ENCODE results near the gene XRRA1. TPM values are rescaled to one million over a fixed set of nuclear protein-coding genes. Genes with fewer than 3 reads are reported as not detected.
A peak's percentile ranks its signal among the peaks of the same experiment; 100 is the strongest.

XRRA1 gene
- total RNA-seq, 1 donor from 2014 or later = 16.1 TPM

GRCh38 chr11:74877132-74877531 lies 71.8 kb downstream of the XRRA1 start:
- DNase-seq (ENCODE audit: extremely low spot score, unreplicated experiment) = no peak
- Mint-ChIP-seq H3K4me1 (ENCODE audit: unreplicated experiment) (no peaks in the 10 kb centered on the region), H3K27ac (ENCODE audit: unreplicated experiment) (no peak overlapping the region), H3K9me3 (ENCODE audit: unreplicated experiment) (peaks cover 26% of the 10 kb centered on the region), H3K27me3 (ENCODE audit: unreplicated experiment) (no peaks in the 10 kb centered on the region), H3K36me3 (ENCODE audit: unreplicated experiment) (peaks cover 38% of the 10 kb centered on the region), H3K4me3 (ENCODE audit: unreplicated experiment) (no peak overlapping the region)
- TF ChIP-seq, protein P1, sequence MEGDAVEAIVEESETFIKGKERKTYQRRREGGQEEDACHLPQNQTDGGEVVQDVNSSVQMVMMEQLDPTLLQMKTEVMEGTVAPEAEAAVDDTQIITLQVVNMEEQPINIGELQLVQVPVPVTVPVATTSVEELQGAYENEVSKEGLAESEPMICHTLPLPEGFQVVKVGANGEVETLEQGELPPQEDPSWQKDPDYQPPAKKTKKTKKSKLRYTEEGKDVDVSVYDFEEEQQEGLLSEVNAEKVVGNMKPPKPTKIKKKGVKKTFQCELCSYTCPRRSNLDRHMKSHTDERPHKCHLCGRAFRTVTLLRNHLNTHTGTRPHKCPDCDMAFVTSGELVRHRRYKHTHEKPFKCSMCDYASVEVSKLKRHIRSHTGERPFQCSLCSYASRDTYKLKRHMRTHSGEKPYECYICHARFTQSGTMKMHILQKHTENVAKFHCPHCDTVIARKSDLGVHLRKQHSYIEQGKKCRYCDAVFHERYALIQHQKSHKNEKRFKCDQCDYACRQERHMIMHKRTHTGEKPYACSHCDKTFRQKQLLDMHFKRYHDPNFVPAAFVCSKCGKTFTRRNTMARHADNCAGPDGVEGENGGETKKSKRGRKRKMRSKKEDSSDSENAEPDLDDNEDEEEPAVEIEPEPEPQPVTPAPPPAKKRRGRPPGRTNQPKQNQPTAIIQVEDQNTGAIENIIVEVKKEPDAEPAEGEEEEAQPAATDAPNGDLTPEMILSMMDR (IDR thresholded peaks at IDR 0.05) = peak; percentile 53

DNA sequence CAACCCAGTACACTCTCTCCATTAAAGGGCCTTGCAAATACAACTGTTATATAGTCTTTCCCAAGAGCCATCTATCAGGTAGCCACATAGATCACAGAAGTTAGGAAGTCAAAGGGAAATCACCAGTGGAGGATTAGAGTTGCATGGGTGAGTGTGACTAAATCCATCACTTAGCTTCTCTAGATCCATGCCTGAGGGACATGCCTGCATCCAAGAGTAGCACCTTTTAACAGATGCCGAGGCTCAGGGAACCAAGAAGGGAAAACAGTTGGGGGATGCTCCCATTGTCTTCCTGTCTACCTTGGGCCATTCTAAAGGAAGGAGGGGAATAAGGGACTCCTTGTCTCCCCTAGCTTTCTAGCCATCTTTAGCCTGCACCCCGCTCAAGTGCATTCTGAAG lies 77.9 kb downstream of the XRRA1 start:
- H3K4me3 Mint-ChIP-seq (ENCODE audit: unreplicated experiment) = no peak overlapping the region
- no peaks in the 10 kb centered on the region for H3K27me3 Mint-ChIP-seq (ENCODE audit: unreplicated experiment)
- no peaks in the 10 kb centered on the region for H3K4me1 Mint-ChIP-seq (ENCODE audit: unreplicated experiment)
- DNase-seq (ENCODE audit: extremely low spot score, unreplicated experiment) = no peak
- H3K9me3 Mint-ChIP-seq (ENCODE audit: unreplicated experiment) = peaks cover 65% of the 10 kb centered on the region
- H3K27ac Mint-ChIP-seq (ENCODE audit: unreplicated experiment) = no peak overlapping the region
- TF ChIP-seq, protein P1 (IDR thresholded peaks at IDR 0.05) = no peak
- H3K36me3 Mint-ChIP-seq (ENCODE audit: unreplicated experiment) = peaks cover 78% of the 10 kb centered on the region

DNA sequence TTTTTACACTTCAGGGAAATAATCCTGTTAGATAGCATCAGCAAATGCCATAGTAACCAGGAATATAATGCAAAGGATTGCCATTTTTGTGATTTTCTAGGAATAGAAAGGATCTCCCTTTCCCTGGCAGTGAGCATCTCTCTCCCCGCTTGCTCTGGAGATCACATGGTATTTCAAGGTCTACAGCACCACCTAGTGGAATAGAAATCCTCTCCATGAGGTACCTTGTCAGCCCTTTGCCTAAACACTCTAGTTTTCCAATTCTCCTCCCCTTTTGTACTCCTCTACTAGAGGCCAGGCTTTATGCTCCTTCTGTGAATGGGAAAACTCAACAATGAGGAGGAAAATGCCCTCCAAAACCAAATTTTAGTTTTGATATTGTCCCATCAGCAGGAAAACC lies 78.4 kb downstream of the XRRA1 start:
- TF ChIP-seq, protein P1 (IDR thresholded peaks at IDR 0.05) = no peak
- Mint-ChIP-seq H3K9me3 (ENCODE audit: unreplicated experiment) (peaks cover 64% of the 10 kb centered on the region), H3K27me3 (ENCODE audit: unreplicated experiment) (no peaks in the 10 kb centered on the region), H3K36me3 (ENCODE audit: unreplicated experiment) (peaks cover 79% of the 10 kb centered on the region), H3K4me1 (ENCODE audit: unreplicated experiment) (no peaks in the 10 kb centered on the region), H3K27ac (ENCODE audit: unreplicated experiment) (no peak overlapping the region), H3K4me3 (ENCODE audit: unreplicated experiment) (no peak overlapping the region)
- DNase-seq (ENCODE audit: extremely low spot score, unreplicated experiment) = no peak

- no peak overlapping the region for H3K4me3 Mint-ChIP-seq (ENCODE audit: unreplicated experiment)
- H3K27ac Mint-ChIP-seq (ENCODE audit: unreplicated experiment) = no peak overlapping the region
- DNase-seq (ENCODE audit: extremely low spot score, unreplicated experiment) = no peak
- H3K4me1 Mint-ChIP-seq (ENCODE audit: unreplicated experiment) = no peaks in the 10 kb centered on the region
- TF ChIP-seq, protein P1 (IDR thresholded peaks at IDR 0.05) = no peak
- peaks cover 86% of the 10 kb centered on the region for H3K36me3 Mint-ChIP-seq (ENCODE audit: unreplicated experiment)
- no peaks in the 10 kb centered on the region for H3K27me3 Mint-ChIP-seq (ENCODE audit: unreplicated experiment)
- peaks cover 50% of the 10 kb centered on the region for H3K9me3 Mint-ChIP-seq (ENCODE audit: unreplicated experiment)
Measured at GRCh38 chr11:74866557-74866956, 82.3 kb downstream of the XRRA1 start.

GRCh38 chr11:74863410-74863809 lies 85.5 kb downstream of the XRRA1 start:
- TF ChIP-seq, protein P1 (IDR thresholded peaks at IDR 0.05) = no peak
- Mint-ChIP-seq H3K4me3 (ENCODE audit: unreplicated experiment) (no peak overlapping the region), H3K27ac (ENCODE audit: unreplicated experiment) (no peak overlapping the region), H3K27me3 (ENCODE audit: unreplicated experiment) (no peaks in the 10 kb centered on the region), H3K4me1 (ENCODE audit: unreplicated experiment) (no peaks in the 10 kb centered on the region), H3K36me3 (ENCODE audit: unreplicated experiment) (peaks cover 75% of the 10 kb centered on the region), H3K9me3 (ENCODE audit: unreplicated experiment) (peaks cover 25% of the 10 kb centered on the region)
- DNase-seq (ENCODE audit: extremely low spot score, unreplicated experiment) = no peak
